Thoracic aorta (tissue), 2 donors: ENCODE data around the gene G6PC3. TPM values are rescaled to one million over a fixed set of nuclear protein-coding genes. Genes with fewer than 3 reads are reported as not detected.
A peak's percentile ranks its signal among the peaks of the same experiment; 100 is the strongest.
"Not testable (repeated sequence)": the region's sequence is repeated elsewhere in the genome, so short reads cannot be mapped to it uniquely, and the experiment has no call there.

Experiments used
- ATAC-seq: fragments of 150-250 bp; one replicate; pipeline ENCODE4 v1.8.0; 2017; ENCODE audit warnings: low read depth; ENCODE audit not compliant: insufficient number of reproducible peaks, low FRiP score
- DNase-seq: peaks from one replicate; pipeline ENCODE4 v3.0.0-alpha.2; 2020; ENCODE audit warnings: low spot score
- H3K27ac ChIP-seq, 2 donors: fragments of 200-600 bp; sonication (generic); 1 replicate in 1 of 2; 2 replicates in 1 of 2; pipeline ENCODE4 v1.5.1; 2016; ENCODE audit warnings: mild to moderate bottlenecking in 2 of 2, moderate library complexity in 2 of 2
- H3K27me3 ChIP-seq: fragments of 200-600 bp; sonication (generic); replicated peaks from 2 replicates; pipeline ENCODE4 v1.6.0; 2016; ENCODE audit warnings: mild to moderate bottlenecking; ENCODE audit not compliant: insufficient read depth
- H3K36me3 ChIP-seq: fragments of 200-600 bp; sonication (generic); one replicate; pipeline ENCODE4 v1.5.1; 2016
- H3K4me1 ChIP-seq, 2 donors: fragments of 200-600 bp; sonication (generic); 1 replicate in 1 of 2; 2 replicates in 1 of 2; pipeline versions ENCODE4 v1.5.1 to v1.6.0; 2016; ENCODE audit warnings: low read depth in 2 of 2, mild to moderate bottlenecking in 1 of 2; ENCODE audit not compliant: control insufficient read depth in 1 of 2
- H3K4me3 ChIP-seq: fragments of 200-600 bp; sonication (generic); 2 replicates; pipeline ENCODE4 v1.5.1; 2016; ENCODE audit warnings: mild to moderate bottlenecking
- H3K9me3 ChIP-seq: fragments of 200-600 bp; sonication (generic); 2 replicates; pipeline ENCODE4 v1.5.1; 2016
- total RNA-seq, 2 donors: library from RNA; depleted of rRNA; stranded (reverse); fragments of >200 nt; gene quantifications; one replicate each; pipeline versions ENCODE4 v1.1.0 to v1.2.3, GENCODE V29; 2016
- TF ChIP-seq, protein P1 (sequence below): fragments of 200-600 bp; sonication (generic); IDR thresholded peaks from one replicate; pipeline ENCODE4 v1.5.1; 2019; ENCODE audit warnings: antibody characterized with exemption

The G6PC3 gene, protein sequence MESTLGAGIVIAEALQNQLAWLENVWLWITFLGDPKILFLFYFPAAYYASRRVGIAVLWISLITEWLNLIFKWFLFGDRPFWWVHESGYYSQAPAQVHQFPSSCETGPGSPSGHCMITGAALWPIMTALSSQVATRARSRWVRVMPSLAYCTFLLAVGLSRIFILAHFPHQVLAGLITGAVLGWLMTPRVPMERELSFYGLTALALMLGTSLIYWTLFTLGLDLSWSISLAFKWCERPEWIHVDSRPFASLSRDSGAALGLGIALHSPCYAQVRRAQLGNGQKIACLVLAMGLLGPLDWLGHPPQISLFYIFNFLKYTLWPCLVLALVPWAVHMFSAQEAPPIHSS
- 10 to 100 TPM; 26.4 to 54.6 TPM for total RNA-seq

DNA sequence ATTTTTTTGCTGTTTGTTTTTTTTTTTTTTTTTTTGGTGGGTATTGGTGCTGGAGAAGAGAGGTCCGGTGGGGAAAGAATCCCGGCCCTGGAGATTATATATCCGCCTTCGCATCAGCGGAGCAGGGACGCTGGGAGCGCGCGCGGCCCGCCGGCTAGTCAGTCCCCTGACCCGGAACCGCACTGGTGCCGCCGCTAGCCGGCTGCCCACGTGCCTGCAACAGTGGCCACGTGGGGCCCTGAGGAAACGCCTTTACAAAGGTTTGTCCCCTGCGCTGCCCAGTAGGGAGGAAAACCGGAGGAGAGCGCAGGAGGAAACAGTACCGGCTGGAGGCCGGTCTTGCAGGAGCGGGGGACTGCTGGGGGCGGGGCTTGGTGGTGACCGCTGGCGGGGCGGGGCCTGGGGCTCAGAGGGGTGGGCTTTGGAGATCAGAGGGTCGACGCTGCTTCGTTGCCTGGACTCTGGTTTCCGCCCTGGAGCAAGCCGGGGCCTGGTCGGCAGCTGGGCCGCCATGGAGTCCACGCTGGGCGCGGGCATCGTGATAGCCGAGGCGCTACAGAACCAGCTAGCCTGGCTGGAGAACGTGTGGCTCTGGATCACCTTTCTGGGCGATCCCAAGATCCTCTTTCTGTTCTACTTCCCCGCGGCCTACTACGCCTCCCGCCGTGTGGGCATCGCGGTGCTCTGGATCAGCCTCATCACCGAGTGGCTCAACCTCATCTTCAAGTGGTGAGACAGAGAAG is at the start of gene G6PC3:
Gene G6PC3 (plus strand): TSS at position 281 of the 743 bp plus-strand sequence. CDS start 231 bp downstream, at position 512.
- Histone ChIP-seq H3K27ac (peak within 1 kb of the TSS; percentile 91), H3K9me3 (no peaks in the 10 kb centered on the region), H3K4me1 (peaks cover 22 to 38% of the 10 kb centered on the region in 2 donors), H3K36me3 (peaks cover 11% of the 10 kb centered on the region), H3K4me3 (peak within 1 kb of the TSS; percentile 93), H3K27me3 (no peaks in the 10 kb centered on the region)
- DNase-seq (peak; percentile 80), ATAC-seq (peak; percentile 79)
- TF ChIP-seq, protein P1, sequence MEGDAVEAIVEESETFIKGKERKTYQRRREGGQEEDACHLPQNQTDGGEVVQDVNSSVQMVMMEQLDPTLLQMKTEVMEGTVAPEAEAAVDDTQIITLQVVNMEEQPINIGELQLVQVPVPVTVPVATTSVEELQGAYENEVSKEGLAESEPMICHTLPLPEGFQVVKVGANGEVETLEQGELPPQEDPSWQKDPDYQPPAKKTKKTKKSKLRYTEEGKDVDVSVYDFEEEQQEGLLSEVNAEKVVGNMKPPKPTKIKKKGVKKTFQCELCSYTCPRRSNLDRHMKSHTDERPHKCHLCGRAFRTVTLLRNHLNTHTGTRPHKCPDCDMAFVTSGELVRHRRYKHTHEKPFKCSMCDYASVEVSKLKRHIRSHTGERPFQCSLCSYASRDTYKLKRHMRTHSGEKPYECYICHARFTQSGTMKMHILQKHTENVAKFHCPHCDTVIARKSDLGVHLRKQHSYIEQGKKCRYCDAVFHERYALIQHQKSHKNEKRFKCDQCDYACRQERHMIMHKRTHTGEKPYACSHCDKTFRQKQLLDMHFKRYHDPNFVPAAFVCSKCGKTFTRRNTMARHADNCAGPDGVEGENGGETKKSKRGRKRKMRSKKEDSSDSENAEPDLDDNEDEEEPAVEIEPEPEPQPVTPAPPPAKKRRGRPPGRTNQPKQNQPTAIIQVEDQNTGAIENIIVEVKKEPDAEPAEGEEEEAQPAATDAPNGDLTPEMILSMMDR = no peak

DNA sequence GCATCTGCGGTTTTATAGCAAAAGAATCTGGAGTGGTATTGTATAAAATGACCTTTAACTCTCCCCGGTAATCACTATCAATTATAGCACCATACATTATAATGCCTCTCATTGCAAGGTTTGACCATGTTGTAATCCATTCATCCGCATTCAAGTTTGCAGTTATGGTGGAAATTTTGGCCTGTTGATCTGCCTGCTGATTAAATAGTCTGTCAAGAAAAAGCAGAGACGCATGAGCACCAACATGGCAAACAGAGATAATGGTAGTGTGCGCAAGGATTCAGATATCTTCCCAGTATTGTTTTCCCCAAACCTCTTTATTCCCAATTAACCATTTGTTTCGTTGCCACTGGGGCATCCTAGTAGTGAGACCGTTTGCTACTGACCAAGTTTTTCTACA is 49.3 kb upstream of the G6PC3 start:
- not testable (repeated sequence) for H3K27me3 ChIP-seq, H3K4me1 ChIP-seq, H3K9me3 ChIP-seq, ATAC-seq, H3K27ac ChIP-seq, H3K4me3 ChIP-seq, DNase-seq, H3K36me3 ChIP-seq

DNA sequence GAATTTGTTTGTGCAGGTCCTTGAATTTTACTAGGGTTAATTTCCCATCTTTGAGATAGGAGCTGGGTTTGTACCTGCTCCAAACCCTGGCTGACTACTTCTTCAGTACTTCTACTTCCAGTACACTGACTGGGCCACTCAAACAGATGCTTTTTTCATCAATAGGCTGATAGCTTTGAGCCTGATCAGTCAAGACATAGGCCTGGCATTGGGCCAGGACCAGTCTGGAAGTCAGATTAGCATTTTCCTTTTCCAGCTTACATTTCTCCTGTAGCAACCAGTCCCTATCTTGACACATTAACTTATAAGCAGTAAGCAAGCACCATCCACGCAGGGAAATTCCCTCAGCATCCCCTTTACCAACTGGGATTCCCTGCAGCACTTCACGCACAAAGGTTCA is 48.3 kb upstream of the G6PC3 start:
- no peak for DNase-seq
- H3K4me3 ChIP-seq = no peak overlapping the region
- TF ChIP-seq, protein P1 = no peak
- no peaks in the 10 kb centered on the region for H3K9me3 ChIP-seq
- H3K36me3 ChIP-seq = no peaks in the 10 kb centered on the region
- H3K27ac ChIP-seq = no peak overlapping the region
- no peaks in the 10 kb centered on the region for H3K27me3 ChIP-seq
- no peak for ATAC-seq
- no peaks in the 10 kb centered on the region for H3K4me1 ChIP-seq

DNA sequence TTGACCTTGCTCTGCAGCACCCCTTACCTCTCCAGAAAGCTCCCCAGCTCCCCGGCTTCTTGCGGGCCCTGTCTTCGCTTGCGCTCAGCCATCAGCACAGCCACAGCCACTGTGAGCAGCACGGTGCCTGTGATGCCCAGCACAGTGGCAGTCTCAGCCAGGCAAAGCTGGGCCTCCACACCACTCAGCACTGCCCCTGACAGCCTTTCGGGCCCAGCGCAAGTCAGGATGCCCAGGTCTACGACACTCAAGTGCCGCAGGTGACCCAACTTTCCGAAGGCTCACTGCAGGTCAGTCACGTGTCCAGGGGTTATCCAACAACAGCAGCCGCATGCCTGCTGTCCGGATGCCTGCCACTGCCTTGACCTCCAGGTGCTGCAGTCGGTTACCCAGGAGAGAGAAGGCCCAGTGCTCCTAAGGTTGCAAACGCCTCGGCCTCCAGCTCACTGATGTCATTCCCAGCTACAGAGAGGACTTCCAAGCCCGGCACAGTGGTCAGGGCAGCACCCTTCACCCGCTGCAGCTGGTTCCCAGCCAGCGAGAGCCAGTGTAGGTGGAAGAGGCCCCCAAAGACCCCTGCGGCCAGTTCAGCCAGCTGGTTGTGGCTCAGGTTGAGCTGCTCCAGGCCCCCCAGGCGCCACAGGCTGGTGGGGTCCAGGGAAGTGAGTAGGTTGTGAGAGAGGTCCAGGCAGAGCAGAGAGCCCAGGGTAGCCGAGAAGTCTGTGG is 46.8 kb upstream of the G6PC3 start:
- Histone ChIP-seq H3K4me1 (no peaks in the 10 kb centered on the region), H3K36me3 (peaks cover 3% of the 10 kb centered on the region), H3K9me3 (no peaks in the 10 kb centered on the region), H3K4me3 (no peak overlapping the region), H3K27ac (no peak overlapping the region), H3K27me3 (no peaks in the 10 kb centered on the region)
- TF ChIP-seq, protein P1 = no peak
- DNase-seq (no peak), ATAC-seq (no peak)

DNA sequence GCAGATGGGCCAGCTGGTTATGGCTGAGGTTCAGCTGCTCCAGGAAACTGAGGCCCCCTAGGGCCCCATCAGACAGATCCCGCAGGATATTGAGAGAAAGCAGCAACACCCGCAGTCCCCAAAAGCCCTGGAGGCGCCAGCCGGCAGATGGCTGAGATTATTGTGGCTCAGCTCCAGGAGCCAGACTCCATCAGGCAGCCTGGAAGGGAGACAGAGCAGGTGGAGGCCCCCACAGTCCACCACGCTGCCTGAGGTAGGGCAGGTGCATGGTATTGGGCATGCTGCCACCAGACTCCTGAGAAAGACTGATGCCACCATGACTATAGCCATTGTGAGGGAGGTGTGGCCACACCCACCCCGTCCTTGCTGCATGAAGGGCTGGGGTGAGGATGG is 46.3 kb upstream of the G6PC3 start:
- Histone ChIP-seq H3K4me3 (no peak overlapping the region), H3K9me3 (no peaks in the 10 kb centered on the region), H3K4me1 (no peaks in the 10 kb centered on the region), H3K27ac (no peak overlapping the region), H3K36me3 (peaks cover 3% of the 10 kb centered on the region), H3K27me3 (no peaks in the 10 kb centered on the region)
- TF ChIP-seq, protein P1 = no peak
- DNase-seq = no peak
- ATAC-seq = no peak
